ENCODE data around the gene FAM168A. TPM values are rescaled to one million over a fixed set of nuclear protein-coding genes. Genes with fewer than 3 reads are reported as not detected.

FAM168A gene
- total and polyA plus RNA-seq, 9 of the 15 experiments (the other 6 are each of a cell fraction or from before 2014, with no cell fraction given): 0.44 to 7.2 (median 2.9) TPM

DNA sequence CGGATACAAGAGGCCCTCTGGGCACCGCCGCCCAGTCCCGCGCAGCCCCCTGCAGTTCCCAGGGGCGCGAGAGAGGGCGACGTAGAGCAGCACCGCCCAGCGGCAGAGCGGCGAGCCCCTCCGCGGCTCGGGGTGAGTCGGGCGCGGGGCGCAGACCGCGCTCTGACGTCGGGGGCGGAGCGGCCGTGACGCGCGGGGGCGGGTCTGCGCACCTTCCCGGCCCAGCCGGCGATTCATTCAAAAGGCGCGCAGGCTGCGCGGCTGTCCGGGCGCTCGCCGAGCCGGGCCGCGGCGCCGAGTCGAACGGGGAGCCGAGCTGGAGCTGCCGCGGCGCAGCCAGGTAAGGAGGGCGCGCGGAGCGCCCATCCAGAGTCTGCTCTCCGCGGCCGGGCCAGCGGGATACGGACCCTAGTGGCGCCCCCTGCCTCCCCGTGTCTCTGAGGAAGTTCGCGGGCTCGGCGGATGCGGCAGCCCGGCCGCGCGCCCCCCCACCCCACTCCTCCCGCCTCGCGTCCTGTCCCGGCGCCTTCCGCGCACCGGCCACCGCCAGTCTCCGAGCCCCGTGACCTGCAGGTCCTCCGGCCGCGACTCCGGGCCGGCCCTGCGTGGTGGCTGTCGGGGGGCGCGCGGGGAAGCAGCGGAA is 221.6 kb downstream of the FAM168A start, which contains the start of gene RELT (continued):
- TF ChIP-seq FUS (optimal IDR thresholded peaks at IDR 0.05; ENCODE audit: low read depth, low read length) (no peak), ZNF253 (CRISPR knock-in tag; conservative IDR thresholded peaks at IDR 0.05) (no peak), PYGO2 (tag; IDR thresholded peaks at IDR 0.05) (no peak), STAT5B (CRISPR knock-in tag; IDR thresholded peaks at IDR 0.05) (no peak), ZBTB26 (CRISPR knock-in tag; IDR thresholded peaks at IDR 0.05) (no peak), ESRRA (IDR thresholded peaks at IDR 0.05; ENCODE audit: borderline replicate concordance, low read depth) (peak; percentile 47; the same call in 1 of the 2 replicates), ZC3H8 (IDR thresholded peaks at IDR 0.05) (no peak), KDM5B (IDR thresholded peaks at IDR 0.05; ENCODE audit: insufficient replicate concordance, low read depth, low read length) (peak; percentile 91), SRSF3 (IDR thresholded peaks at IDR 0.05; ENCODE audit: insufficient read depth, low read length) (no peak), NR3C1 (CRISPR knock-in tag; IDR thresholded peaks at IDR 0.05) (no peak; the same call in 1 of the 2 replicates), NFATC3 (IDR thresholded peaks at IDR 0.05) (no peak), ZHX1 (conservative IDR thresholded peaks at IDR 0.05; ENCODE audit: low read length) (no peak), ZNF57 (CRISPR knock-in tag; IDR thresholded peaks at IDR 0.05) (no peak), PRPF4 (IDR thresholded peaks at IDR 0.05; ENCODE audit: insufficient read depth, low read depth, low read length, poor library complexity, severe bottlenecking) (no peak), NCOA2 (IDR thresholded peaks at IDR 0.05; ENCODE audit: partially characterized antibody in 2 of 2) (no peak), KAT7 (CRISPR knock-in tag; IDR thresholded peaks at IDR 0.05; ENCODE audit: borderline replicate concordance) (peak; percentile 89; the same call in 1 of the 2 replicates), THAP12 (CRISPR knock-in tag; IDR thresholded peaks at IDR 0.05) (0 out of 2 replicates have a peak, but pooled peaks have one; percentile 67), NCOR1 (IDR thresholded peaks at IDR 0.05) (no peak; the same call in 1 of the 2 replicates), CEBPB (tag; IDR thresholded peaks at IDR 0.05) (no peak), CCNT2 (IDR thresholded peaks at IDR 0.05; ENCODE audit: borderline replicate concordance, extremely low read depth, insufficient read length, low read depth, low read length) (peak; percentile 83), GABPA (tag; conservative IDR thresholded peaks at IDR 0.05; ENCODE audit: low read depth) (peak; percentile 31), SRSF7 (optimal IDR thresholded peaks at IDR 0.05; ENCODE audit: low read depth, low read length) (no peak), EP300 (IDR thresholded peaks at IDR 0.05; ENCODE audit: low read length) (no peak; the same call in 1 of the 2 replicates)
